ENCODE data around the gene DGKI. TPM values are rescaled to one million over a fixed set of nuclear protein-coding genes. Genes with fewer than 3 reads are reported as not detected.

DGKI gene
- total and polyA plus RNA-seq, 2 of the 4 experiments (the other 2 are of a cell fraction) = 3.9 to 15.8 TPM

- H3K36me3 ChIP-seq (ENCODE audit: control insufficient read depth, insufficient read depth, low read length) = peaks cover 62% of the 10 kb centered on the region
- ATAC-seq (ENCODE audit: low read depth) = peak; percentile 85
- peak overlapping the region; percentile 74 for H2AK5ac ChIP-seq (ENCODE audit: low read depth, low read length)
- H3K9ac ChIP-seq (ENCODE audit: low read depth, low read length) = no peak overlapping the region
- ChIA-PET POLR2A (ENCODE audit: unreplicated experiment) (interaction anchor here (0.5 kb wide), 1 partner anchor 221 kb away, joined by 3 read pairs; no protein-coding TSS in a partner anchor), CTCF (interaction anchor here (0.6 to 2.0 kb wide), 4 partner anchors 20 to 226 kb away, joined by 3 to 6 read pairs (median 3); no protein-coding TSS in a partner anchor)
- in situ Hi-C loops (cut with MboI; ENCODE audit: low sequenced_read_pairs) = no loop called here
- no peaks in the 10 kb centered on the region for H3K27me3 ChIP-seq (ENCODE audit: control insufficient read depth, insufficient read depth, low read length)
- dilution Hi-C loops (cut with HindIII; ENCODE audit: low sequenced_read_pairs, unreplicated experiment) = no loop called here
- H3K4me1 ChIP-seq (ENCODE audit: control insufficient read depth, insufficient read depth, low read length) = peaks cover 18% of the 10 kb centered on the region
- H4K91ac ChIP-seq (ENCODE audit: insufficient read depth, low read depth, low read length) = peak overlapping the region; percentile 47
- no peak overlapping the region for H3K4me3 ChIP-seq (ENCODE audit: insufficient read depth, low read depth, low read length)
- H3K4ac ChIP-seq (ENCODE audit: low read depth, low read length) = peak overlapping the region; percentile 75
- H3K27ac ChIP-seq (ENCODE audit: insufficient read depth, low read length) = peak overlapping the region; percentile 32
- no peak overlapping the region for H3K56ac ChIP-seq (ENCODE audit: extremely low read depth, insufficient read depth, low read length)
- H3K9me1 ChIP-seq (ENCODE audit: insufficient read depth, low read length) = peaks cover 32% of the 10 kb centered on the region
- peak overlapping the region; percentile 80; the same call in 1 of the 2 replicates for H2BK20ac ChIP-seq (ENCODE audit: low read depth, low read length)
- no peak overlapping the region for H4K5ac ChIP-seq (ENCODE audit: low read depth, low read length)
- intact Hi-C loops (cut with micrococcal nuclease) = loop anchor here (5.0 kb wide), 2 partner anchors 35 to 275 kb away; partner anchors contain the start of gene DGKI
- H3K14ac ChIP-seq (replicated peaks; ENCODE audit: low read depth, low read length) = peak overlapping the region; percentile 56
- peaks cover 11 to 64% of the 10 kb centered on the region in 2 experiments for H3K79me1 ChIP-seq (ENCODE audit: low read depth in 1 of 2, low read length in 2 of 2)
- H3K23ac ChIP-seq (ENCODE audit: low read depth, low read length) = peak overlapping the region; percentile 46; the same call in 1 of the 2 replicates
- peak; percentile 100 for DNase-seq
- H2BK5ac ChIP-seq (ENCODE audit: low read depth, low read length, poor library complexity, severe bottlenecking) = peak overlapping the region; percentile 87
- no peak overlapping the region for H2BK15ac ChIP-seq (ENCODE audit: low read depth, low read length)
- peaks cover 5% of the 10 kb centered on the region for H3K9me3 ChIP-seq (ENCODE audit: control insufficient read depth, insufficient read depth, low read length)
- H2AFZ ChIP-seq (replicated peaks; ENCODE audit: low read length, poor library complexity) = peak overlapping the region; percentile 41
- WGBS, 2 experiments (ENCODE audit: extremely low coverage in 2 of 2, insufficient read length in 1 of 2) = no CpG with 5 or more reads among the region's 5 CpGs
- peak overlapping the region; percentile 26; the same call in 1 of the 2 replicates for H3K4me2 ChIP-seq (ENCODE audit: low read depth, low read length)
- no peak overlapping the region for H3K18ac ChIP-seq (ENCODE audit: low read depth, low read length)
- peak overlapping the region in 1 of 2 experiments; percentile 61; a peak in 1 of 4 replicates for H4K8ac ChIP-seq (ENCODE audit: low read depth in 2 of 2, low read length in 2 of 2)
- no TSS peak for BruUV-seq (replicated peaks)
- peak overlapping the region; percentile 72 for H2BK120ac ChIP-seq (ENCODE audit: low read depth, low read length)
- H2AK9ac ChIP-seq (replicated peaks; ENCODE audit: low read depth, low read length, poor library complexity) = peak overlapping the region; percentile 66
- H4K20me1 ChIP-seq (ENCODE audit: insufficient read depth, low read length) = peaks cover 10% of the 10 kb centered on the region
- no peak for TF ChIP-seq ELK1 (IDR thresholded peaks at IDR 0.05; ENCODE audit: borderline replicate concordance, low read depth, low read length)
- TF ChIP-seq CTCF (conservative IDR thresholded peaks at IDR 0.05; ENCODE audit: low read depth, low read length) = no peak
- TF ChIP-seq USF2 (IDR thresholded peaks at IDR 0.05; ENCODE audit: low read depth, low read length) = no peak
- peak; percentile 65 for TF ChIP-seq MAZ (IDR thresholded peaks at IDR 0.05; ENCODE audit: borderline replicate concordance, low read depth, low read length)
- peak; percentile 58; the same call in 1 of the 2 replicates for TF ChIP-seq BHLHE40 (IDR thresholded peaks at IDR 0.05; ENCODE audit: low read depth, low read length)
- no peak for TF ChIP-seq CEBPB (IDR thresholded peaks at IDR 0.05; ENCODE audit: low read depth, low read length)
- peak; percentile 58 for TF ChIP-seq POLR2A (IDR thresholded peaks at IDR 0.05; ENCODE audit: low read depth, low read length)
- peak; percentile 35 for TF ChIP-seq RAD21 (IDR thresholded peaks at IDR 0.05; ENCODE audit: low read length)
- peak; percentile 29 for TF ChIP-seq MAFK (IDR thresholded peaks at IDR 0.05; ENCODE audit: low read depth, low read length)
- no peak; the same call in 1 of the 2 replicates for TF ChIP-seq CHD1 (IDR thresholded peaks at IDR 0.05; ENCODE audit: low read depth, low read length)
- TF ChIP-seq SMC3 (IDR thresholded peaks at IDR 0.05; ENCODE audit: low read depth, low read length) = peak; percentile 37; the same call in 1 of the 2 replicates
- peak; percentile 54; the same call in 1 of the 2 replicates for TF ChIP-seq NFE2L2 (IDR thresholded peaks at IDR 0.05; ENCODE audit: low read depth, low read length)
- no peak for TF ChIP-seq RFX5 (IDR thresholded peaks at IDR 0.05; ENCODE audit: low read depth, low read length)
- peak; percentile 98 for TF ChIP-seq FOS (IDR thresholded peaks at IDR 0.05; ENCODE audit: low read depth, low read length)
- peak; percentile 76 for TF ChIP-seq RCOR1 (IDR thresholded peaks at IDR 0.05; ENCODE audit: insufficient replicate concordance, low read length)
Measured at GRCh38 chr7:137882261-137882668, 35.5 kb upstream of the DGKI start.
